Mesodermal cell (in vitro differentiated cells): Measurements from ENCODE around the gene DCD.
"Not testable (repeated sequence)": the region's sequence is repeated elsewhere in the genome, so short reads cannot be mapped to it uniquely, and the experiment has no call there.

Experiments used
- H3K27ac ChIP-seq: 2 replicates; pipeline ENCODE4 v1.7.0; 2013; ENCODE audit warnings: mild to moderate bottlenecking, low read depth, low read length, moderate library complexity; ENCODE audit not compliant: severe bottlenecking
- H3K36me3 ChIP-seq: 2 replicates; pipeline ENCODE4 v1.7.1; 2013; ENCODE audit warnings: mild to moderate bottlenecking, low read length, moderate library complexity; ENCODE audit not compliant: control insufficient read depth, insufficient read depth
- H3K4me1 ChIP-seq: one replicate; pipeline ENCODE4 v1.7.1; 2013; ENCODE audit warnings: mild to moderate bottlenecking, low read length; ENCODE audit not compliant: insufficient read depth, control insufficient read depth, poor library complexity, severe bottlenecking
- H3K4me3 ChIP-seq: 2 replicates; pipeline ENCODE4 v1.7.0; 2013; ENCODE audit warnings: low read length, control low read depth, mild to moderate bottlenecking; ENCODE audit not compliant: insufficient read depth, poor library complexity, severe bottlenecking; ENCODE audit errors: extremely low read depth
- H3K9me3 ChIP-seq: 2 replicates; pipeline ENCODE4 v1.7.1; 2013; ENCODE audit warnings: mild to moderate bottlenecking, low read length, moderate library complexity; ENCODE audit not compliant: control insufficient read depth
- WGBS, 2 experiments: methylation state at CpG; one replicate each; pipeline ENCODE4 v1.1.5; 2013; ENCODE audit warnings: missing lambda C conversion rate in 2 of 2; ENCODE audit not compliant: insufficient coverage in 2 of 2; 5-methylcytosine and 5-hydroxymethylcytosine counted together

DCD gene

DNA sequence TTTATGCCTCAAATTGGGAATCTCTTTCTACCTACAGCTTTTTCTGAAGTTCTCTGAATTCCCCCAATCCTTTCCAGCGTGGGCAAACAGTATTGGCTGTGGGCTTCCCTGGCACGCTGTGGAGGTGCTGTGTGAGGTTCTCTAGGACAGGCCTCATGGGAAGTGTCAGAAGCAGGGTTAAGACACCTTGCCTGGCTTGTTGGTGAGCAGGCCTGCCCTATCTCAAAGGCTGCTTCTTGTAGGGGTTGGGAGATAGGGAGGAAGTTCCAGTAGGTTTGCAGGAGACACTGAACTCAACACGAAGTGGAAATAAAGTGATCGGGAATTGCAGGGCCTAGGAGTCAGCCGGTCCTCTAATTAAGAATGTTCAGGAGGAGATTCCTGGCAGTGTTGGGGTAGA lies 30.0 kb upstream of the DCD start:
- no peaks in the 10 kb centered on the region for H3K9me3 ChIP-seq
- no peak overlapping the region for H3K4me3 ChIP-seq
- H3K36me3 ChIP-seq, result no peaks in the 10 kb centered on the region
- no peaks in the 10 kb centered on the region for H3K4me1 ChIP-seq
- WGBS, 2 experiments, result 82 to 84% methylated on average over 4 of the region's 5 CpGs
- H3K27ac ChIP-seq, result no peak overlapping the region

DNA sequence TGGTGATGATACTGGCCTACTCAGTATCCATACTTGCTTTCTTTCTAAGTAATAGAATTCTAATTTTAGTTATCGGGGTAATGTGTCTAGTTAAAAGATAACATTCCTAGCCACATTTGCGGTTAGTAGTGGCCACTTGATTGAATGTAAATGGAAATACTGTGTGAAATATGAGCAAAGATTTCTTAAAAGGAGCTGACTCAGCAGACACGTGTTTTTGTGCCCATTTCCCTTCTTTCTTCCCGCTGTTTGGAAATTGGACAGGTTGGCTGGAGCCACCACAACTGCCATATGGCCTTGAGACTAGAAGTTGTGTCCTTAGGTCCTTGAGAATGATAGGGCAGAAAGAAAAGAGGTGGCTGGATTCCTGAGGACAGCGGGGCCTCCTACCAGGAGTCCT lies 19.8 kb upstream of the DCD start:
- Histone ChIP-seq H3K9me3 (no peaks in the 10 kb centered on the region), H3K4me3 (no peak overlapping the region), H3K27ac (no peak overlapping the region), H3K4me1 (no peaks in the 10 kb centered on the region), H3K36me3 (no peaks in the 10 kb centered on the region)
- 93 to 100% methylated on average over 2 of the region's 5 CpGs for WGBS, 2 experiments

DNA sequence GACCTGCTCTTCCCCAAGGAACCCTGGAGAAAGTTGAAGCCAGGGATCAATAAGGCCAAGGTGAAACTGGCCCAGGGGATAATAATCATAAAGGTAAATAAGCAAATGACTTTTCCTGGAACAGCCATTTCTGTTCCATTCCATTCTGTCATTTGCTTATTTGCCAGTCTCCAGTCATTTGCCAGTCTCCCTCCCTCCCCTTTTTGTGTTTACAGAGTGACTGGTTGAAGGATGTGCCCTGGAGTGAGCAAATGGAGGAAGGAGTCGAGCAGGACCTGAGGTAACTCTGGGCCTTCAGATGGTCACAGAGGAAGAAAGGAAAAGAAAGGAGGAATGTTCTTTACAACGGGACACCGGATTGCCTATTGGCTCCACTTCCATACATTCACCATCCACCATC lies 17.8 kb upstream of the DCD start:
- H3K9me3 ChIP-seq, result no peaks in the 10 kb centered on the region
- no CpG with 5 or more reads among the region's 3 CpGs for WGBS, 2 experiments
- H3K27ac ChIP-seq, result no peak overlapping the region
- H3K4me1 ChIP-seq, result no peaks in the 10 kb centered on the region
- H3K4me3 ChIP-seq, result no peak overlapping the region
- no peaks in the 10 kb centered on the region for H3K36me3 ChIP-seq

DNA sequence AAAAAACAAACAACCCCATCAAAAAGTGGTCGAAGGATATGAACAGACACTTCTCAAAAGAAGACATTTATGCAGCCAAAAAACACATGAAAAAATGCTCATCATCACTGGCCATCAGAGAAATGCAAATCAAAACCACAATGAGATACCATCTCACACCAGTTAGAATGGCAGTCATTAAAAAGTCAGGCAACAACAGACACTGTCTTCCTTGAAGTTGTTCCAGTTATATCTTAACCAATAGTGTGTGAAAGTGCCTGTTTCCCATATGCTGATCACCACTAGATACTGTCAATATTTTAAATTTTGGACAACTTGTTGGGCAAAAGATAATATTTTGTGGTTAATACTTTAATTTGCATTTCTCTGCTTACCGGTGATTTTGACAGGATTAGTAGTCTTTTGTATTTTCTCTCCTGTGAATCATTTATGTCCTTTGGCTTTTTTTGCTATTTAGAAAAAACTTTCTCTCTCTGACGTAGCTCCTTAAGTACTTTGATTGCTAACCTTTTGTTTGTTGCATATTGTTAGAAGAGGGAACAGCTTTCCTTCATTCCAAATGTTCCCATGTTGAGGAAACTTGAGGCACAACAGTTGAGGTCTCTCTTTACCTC lies 17.0 kb upstream of the DCD start:
- WGBS, 2 experiments, result no CpG with 5 or more reads among the region's 3 CpGs
- H3K36me3 ChIP-seq, H3K9me3 ChIP-seq: not testable (repeated sequence)

DNA sequence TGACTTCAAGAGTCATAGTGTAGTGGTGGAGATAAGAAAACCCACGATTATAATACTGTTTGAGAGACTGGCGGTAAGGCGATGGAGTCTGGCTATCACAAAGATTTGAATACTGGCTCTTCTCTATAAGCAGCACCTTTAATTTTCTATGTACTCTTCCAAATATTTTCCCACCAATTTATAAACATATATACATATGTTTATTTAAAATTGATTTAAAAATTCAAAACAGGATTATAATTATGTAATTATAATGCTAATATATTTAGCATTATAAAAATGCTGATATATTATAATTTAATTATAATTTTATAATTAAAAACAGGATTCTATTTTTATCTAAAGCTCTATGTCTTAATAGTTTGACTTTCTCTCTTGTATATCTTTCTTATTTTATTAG lies 15.4 kb upstream of the DCD start:
- H3K4me1 ChIP-seq, result no peaks in the 10 kb centered on the region
- no CpG with 5 or more reads among the region's 3 CpGs for WGBS, 2 experiments
- no peak overlapping the region for H3K27ac ChIP-seq
- no peaks in the 10 kb centered on the region for H3K9me3 ChIP-seq
- no peak overlapping the region for H3K4me3 ChIP-seq
- no peaks in the 10 kb centered on the region for H3K36me3 ChIP-seq

More for the DNA sequence above, 17.0 kb upstream of the DCD start:
- H3K4me3 ChIP-seq, H3K27ac ChIP-seq, H3K4me1 ChIP-seq: not testable (repeated sequence)

DNA sequence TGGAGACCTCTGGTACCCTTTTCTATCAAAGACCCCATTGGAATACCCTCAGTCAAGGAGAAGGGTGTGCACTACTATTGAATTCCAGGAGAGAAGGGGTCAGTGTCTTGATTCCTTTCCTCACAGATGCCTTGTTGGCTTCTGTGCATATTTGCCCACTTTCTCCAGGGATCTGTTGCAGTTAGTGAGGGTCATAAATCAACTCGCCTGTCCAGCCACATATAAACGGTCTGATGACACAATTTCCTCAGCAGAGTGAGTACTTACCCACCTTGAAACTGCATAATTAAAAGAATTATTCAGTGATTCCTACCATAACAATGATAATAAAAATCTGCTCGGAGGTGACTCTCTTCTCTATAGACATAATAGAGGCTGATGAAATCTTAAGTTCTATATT lies 13.9 kb upstream of the DCD start:
- 100% methylated on average over 1 of the region's 3 CpGs; no CpG with 5 or more reads in 1 of the 2 experiments for WGBS, 2 experiments
- Histone ChIP-seq H3K4me1 (no peaks in the 10 kb centered on the region), H3K4me3 (no peak overlapping the region), H3K36me3 (no peaks in the 10 kb centered on the region), H3K27ac (no peak overlapping the region), H3K9me3 (no peaks in the 10 kb centered on the region)

DNA sequence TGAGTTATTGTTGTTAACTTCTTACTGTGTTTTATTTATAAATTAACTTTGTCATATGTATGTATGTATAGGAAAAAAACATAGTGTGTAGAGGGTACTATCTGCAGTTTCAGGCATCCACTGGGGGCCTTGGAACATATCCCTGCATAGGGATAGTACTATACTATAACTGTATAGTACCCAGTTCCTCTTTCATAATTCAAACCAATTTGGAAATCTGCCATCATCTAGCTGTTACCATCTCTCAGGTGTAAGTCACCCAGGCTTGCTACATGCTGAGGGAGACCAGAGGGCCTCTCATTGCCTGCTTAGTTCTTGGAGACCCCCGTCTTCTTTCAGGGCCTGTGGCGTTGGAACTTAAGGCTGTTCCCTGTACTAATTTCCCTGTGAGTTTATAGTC lies 12.9 kb upstream of the DCD start:
- WGBS, 2 experiments, result 94 to 100% methylated on average over 2 of the region's 2 CpGs
- Histone ChIP-seq H3K4me1 (no peaks in the 10 kb centered on the region), H3K36me3 (no peaks in the 10 kb centered on the region), H3K4me3 (no peak overlapping the region), H3K9me3 (no peaks in the 10 kb centered on the region), H3K27ac (no peak overlapping the region)

DNA sequence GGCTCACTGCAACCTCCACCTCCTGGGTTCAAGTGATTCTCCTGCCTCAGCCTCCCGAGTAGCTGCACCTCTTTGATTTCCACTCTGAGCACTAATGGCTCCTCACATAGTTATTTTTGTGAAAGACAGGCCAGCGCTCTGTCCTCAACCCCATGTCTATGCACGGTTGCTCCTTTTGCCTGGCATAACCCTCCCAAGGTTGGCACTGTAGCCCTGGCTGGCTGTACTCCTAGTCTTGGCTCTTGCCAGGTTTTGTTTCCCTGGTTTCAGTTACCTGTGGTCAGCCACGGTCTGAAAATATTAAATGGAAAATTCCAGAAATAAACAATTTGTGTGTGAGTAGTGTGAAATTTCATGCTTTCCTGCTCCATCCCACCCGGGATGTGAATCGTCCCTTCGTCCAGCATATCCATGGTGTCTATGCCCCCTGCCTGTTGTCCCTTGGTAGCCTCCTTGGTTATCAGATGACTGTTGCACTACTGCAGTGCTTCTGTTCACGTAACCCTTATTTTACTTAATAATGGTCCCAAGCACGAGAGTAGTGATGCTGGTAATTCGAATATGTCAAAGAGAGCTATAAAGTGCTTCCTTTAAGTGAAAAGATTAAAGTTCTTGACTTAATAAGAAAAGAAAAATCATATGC lies 12.3 kb upstream of the DCD start:
- Histone ChIP-seq H3K4me3 (no peak overlapping the region), H3K27ac (no peak overlapping the region), H3K36me3 (no peaks in the 10 kb centered on the region), H3K9me3 (no peaks in the 10 kb centered on the region), H3K4me1 (no peaks in the 10 kb centered on the region)
- WGBS, 2 experiments, result 81 to 86% methylated on average over 9 of the region's 10 CpGs

DNA sequence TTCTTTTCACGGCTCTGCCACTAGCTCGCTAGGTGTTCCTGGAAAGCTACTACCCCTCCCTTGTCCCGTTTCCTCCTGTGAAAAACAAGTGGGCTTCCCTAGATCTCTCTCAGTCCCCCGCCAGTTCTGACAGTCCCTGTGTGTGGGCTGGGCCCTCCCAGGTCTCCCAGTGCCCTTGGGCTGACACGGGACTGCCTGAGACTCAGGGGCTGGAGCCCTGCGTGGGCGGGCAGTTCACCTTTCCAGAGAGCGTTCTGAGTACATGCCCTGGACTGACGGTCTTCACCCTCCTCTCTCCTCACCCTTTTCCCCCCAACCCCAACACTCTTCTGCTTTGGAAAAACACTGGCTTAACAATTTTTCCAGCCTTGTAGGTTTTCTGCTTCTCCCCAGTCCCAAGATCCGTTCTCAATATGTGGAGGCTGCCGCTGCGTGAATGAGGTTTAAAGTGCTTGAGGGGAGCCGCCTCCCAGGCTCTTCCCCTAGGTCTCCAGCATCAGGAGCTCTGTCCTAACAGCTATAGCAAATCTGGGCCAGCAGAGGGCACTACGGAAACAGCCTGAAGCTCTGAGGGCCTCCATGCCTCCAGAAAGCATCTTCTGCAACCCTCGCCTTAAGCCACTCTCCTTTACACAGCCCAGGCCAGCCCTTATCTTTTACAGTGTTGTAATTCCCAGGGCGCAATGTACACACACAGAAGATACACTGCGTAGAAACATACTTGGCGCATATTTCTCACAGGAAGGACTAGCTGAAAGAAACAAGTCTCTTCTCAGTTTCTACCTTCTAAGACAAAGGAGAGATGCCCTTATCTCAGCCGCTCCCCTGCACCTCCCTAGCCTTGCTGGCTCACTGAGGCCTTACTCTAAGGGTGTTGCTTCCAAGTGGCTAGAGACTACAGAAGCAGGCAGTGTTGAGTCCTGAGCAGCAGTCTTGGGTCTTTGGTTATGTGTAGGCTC lies 10.4 kb upstream of the DCD start:
- Histone ChIP-seq H3K36me3 (no peaks in the 10 kb centered on the region), H3K9me3 (no peaks in the 10 kb centered on the region), H3K4me1 (no peaks in the 10 kb centered on the region), H3K27ac (no peak overlapping the region), H3K4me3 (no peak overlapping the region)
- 72 to 74% methylated on average over 18 of the region's 19 CpGs for WGBS, 2 experiments

DNA sequence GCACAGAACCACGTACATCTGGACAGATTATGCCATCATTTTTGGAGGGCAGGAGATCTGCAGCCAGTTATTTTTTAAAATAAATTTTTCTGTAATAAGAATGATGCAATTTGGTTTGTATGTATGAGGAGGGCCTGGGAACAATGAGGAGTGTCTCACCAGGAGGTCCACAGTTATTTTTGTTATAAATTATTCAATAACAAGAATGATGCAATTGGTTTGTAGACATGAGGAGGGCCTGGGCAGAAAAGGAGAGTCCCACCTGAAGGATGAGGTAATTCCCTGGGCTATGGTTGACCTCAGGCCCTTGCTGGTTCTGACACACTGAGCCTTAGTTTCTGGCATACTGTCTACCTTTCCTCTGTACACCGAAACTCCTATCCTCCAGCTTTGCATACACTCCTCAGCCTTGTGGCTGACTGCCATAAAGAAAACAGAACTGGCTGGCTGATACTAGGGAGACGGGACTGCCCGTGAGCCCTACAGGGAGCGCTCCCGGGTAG lies 9.0 kb upstream of the DCD start:
- Histone ChIP-seq H3K36me3 (no peaks in the 10 kb centered on the region), H3K27ac (no peak overlapping the region), H3K9me3 (no peaks in the 10 kb centered on the region), H3K4me3 (no peak overlapping the region), H3K4me1 (no peaks in the 10 kb centered on the region)
- WGBS, 2 experiments, result 100% methylated on average over 1 of the region's 6 CpGs
